ENCODE results near the gene MRPL39.

- TF ChIP-seq CTCF (IDR thresholded peaks at IDR 0.05) (no peak), EZH2 (IDR thresholded peaks at IDR 0.05; ENCODE audit: borderline replicate concordance, insufficient read depth, low read depth, low read length, poor library complexity, severe bottlenecking) (no peak)
Observed at GRCh38 chr21:25636727-25637126, 29.4 kb upstream of the MRPL39 start.

Data from B cell (primary cell).